ENCODE measurements around the gene FBXO31.

The FBXO31 gene

DNA sequence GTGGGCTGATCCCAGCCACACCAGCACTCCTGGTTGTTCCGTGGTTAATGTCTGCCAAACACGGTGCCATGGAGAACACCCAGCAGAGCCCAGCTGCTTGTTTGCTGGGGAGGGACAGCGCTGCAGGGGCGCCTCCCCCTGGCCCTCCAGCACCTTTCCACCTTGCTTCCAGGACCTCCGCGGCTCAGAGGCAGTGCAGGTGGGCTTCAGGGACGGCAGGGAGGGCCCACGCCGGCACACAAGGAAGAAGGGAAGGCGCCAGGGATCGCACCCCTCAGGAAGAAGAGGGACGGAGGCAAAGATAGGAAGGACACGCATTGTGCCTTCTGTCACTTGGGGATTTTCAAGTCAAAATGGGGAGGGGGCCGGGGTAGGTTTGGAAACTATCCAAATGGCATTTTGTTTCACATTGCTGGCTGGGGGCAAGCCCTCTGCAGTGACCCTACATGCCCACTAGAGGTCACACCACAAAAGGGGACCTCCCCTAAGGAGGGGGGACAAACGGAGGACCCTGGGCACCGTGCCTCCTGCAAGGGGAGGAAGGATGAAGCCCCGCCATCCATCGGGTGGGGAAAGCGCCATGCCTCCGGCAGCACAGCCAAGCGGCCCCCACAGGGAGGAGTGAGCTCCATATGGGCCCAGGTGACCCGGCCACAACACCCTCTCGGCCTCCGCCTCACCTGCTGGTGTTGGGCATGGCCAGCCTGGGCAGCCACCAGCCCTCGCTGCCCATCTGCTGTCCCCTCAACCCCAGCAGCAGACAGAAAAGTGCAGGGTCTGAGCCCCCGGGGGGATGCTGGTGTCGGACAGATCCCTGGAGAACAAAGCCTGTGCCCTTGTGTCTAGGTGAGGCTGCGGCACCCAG, 58.9 kb downstream of the FBXO31 start:
- peaks cover under 1% of the 10 kb centered on the region for H3K36me3 ChIP-seq (ENCODE audit: control insufficient read depth, low read depth, low read length)
- H3K4me1 ChIP-seq (ENCODE audit: control insufficient read depth, low read depth, low read length) = peaks cover 3% of the 10 kb centered on the region
- H3K27me3 ChIP-seq (ENCODE audit: control insufficient read depth, insufficient read depth, low read length) = no peaks in the 10 kb centered on the region
- no peaks in the 10 kb centered on the region for H3K9me3 ChIP-seq (ENCODE audit: control insufficient read depth, low read depth, low read length)
- no peak overlapping the region for H3K9ac ChIP-seq (ENCODE audit: low read length)
- H3K27ac ChIP-seq (ENCODE audit: low read length) = no peak overlapping the region
- no peak overlapping the region for H3K4me3 ChIP-seq (ENCODE audit: low read length)

DNA sequence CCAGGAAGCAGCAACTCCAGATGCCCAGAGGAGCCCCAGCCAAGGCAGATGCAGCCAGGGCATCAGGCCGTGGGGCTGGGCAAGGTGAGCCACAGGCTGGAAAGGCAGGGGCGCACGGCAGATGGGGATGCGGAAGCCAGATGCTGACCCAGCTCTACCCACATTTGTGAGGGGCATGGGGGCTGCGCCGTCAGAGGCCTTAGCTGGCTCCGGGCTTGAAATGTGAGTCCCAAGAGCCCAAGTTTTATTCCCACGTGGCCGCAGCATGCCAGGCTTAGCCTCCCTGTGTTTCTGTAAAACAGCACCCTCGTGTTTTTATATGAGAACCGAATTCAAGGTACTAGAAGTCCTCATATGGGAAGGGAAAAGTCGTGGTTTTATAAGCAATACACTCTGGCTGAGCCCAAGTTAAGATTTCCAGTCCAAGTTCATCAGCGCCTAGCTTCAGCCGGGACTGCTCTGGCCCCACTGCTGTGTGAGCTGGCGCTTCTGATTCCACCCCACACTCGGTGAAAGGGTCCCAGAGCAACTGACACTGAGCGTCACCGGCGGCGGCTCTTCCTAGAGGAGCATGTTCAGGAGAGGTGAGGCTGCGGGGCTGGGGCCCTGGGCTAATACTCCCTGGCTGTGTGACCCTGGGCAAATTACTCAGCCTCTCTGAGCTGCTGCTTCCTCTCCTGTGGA, 59.7 kb downstream of the FBXO31 start:
- Histone ChIP-seq H3K36me3 (ENCODE audit: control insufficient read depth, low read depth, low read length) (no peaks in the 10 kb centered on the region), H3K9ac (ENCODE audit: low read length) (no peak overlapping the region), H3K9me3 (ENCODE audit: control insufficient read depth, low read depth, low read length) (no peaks in the 10 kb centered on the region), H3K27me3 (ENCODE audit: control insufficient read depth, insufficient read depth, low read length) (no peaks in the 10 kb centered on the region), H3K27ac (ENCODE audit: low read length) (no peak overlapping the region), H3K4me3 (ENCODE audit: low read length) (no peak overlapping the region), H3K4me1 (ENCODE audit: control insufficient read depth, low read depth, low read length) (peaks cover 3% of the 10 kb centered on the region)

DNA sequence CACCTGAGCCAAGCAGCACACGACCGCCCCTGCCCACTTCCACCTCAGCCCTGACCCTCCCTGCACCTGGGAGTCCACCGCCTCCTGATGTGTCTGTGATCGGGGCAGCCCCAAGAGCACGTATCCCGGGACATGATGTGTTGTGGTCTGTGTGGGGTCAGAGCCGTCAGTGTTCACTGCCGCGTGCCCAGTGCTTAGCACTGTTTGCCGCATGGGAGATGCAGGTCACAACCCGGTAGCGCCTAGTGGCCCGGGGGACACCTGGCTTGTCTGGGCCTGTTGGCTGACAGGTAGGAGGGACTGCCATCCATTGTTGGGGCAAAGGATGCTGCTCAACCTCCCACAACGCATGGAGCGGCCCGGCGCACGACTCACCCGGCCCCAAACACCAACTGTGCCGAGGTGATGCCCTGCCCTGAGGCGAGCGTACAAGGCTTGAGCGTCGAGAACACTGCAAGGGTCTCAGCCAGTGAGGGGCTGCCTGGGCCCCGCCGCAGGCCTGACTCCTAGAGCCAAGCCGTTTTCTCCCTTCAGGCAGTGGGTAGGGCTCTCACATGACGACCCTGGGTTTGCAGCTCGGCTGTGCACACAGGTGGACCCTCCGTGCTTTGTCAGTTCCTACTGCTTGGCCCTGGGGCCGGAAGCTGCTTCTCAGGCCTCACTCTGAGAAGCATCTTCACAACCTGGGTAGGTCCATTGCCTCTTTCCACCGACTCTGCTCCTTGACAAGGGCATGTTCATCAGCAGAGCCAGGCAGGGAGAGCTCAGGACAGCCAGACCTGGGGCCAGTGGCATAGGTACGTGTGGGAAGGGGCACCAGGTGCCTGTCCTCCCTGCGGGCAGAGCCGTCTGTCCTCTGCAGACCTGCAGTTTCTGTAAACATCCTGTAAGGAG, 60.5 kb downstream of the FBXO31 start:
- Histone ChIP-seq H3K36me3 (ENCODE audit: control insufficient read depth, low read depth, low read length) (no peaks in the 10 kb centered on the region), H3K4me3 (ENCODE audit: low read length) (no peak overlapping the region), H3K9me3 (ENCODE audit: control insufficient read depth, low read depth, low read length) (no peaks in the 10 kb centered on the region), H3K9ac (ENCODE audit: low read length) (no peak overlapping the region), H3K27ac (ENCODE audit: low read length) (no peak overlapping the region), H3K27me3 (ENCODE audit: control insufficient read depth, insufficient read depth, low read length) (no peaks in the 10 kb centered on the region), H3K4me1 (ENCODE audit: control insufficient read depth, low read depth, low read length) (peaks cover 6% of the 10 kb centered on the region)

DNA sequence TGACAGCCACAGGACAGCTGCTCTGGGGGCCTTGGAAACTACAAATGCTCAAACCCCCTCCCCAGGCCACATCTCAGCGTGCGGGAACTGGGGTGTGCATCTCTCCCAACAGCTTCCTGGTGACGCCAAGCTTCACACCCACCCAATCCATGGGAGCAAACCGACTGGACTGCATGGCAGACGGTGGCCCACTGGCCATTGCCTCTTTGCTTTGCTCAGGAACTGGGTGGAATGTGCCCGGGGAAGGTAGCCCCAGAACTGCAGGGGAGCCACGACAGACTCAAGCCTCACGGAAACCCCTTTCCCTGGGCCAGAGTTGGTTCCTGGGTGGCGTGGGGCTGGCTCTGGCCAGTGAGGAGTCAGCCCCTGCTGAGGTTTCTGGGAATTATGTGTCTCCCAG, 61.2 kb downstream of the FBXO31 start:
- no peaks in the 10 kb centered on the region for H3K9me3 ChIP-seq (ENCODE audit: control insufficient read depth, low read depth, low read length)
- H3K9ac ChIP-seq (ENCODE audit: low read length) = no peak overlapping the region
- no peak overlapping the region for H3K27ac ChIP-seq (ENCODE audit: low read length)
- H3K4me3 ChIP-seq (ENCODE audit: low read length) = no peak overlapping the region
- H3K27me3 ChIP-seq (ENCODE audit: control insufficient read depth, insufficient read depth, low read length) = no peaks in the 10 kb centered on the region
- no peaks in the 10 kb centered on the region for H3K36me3 ChIP-seq (ENCODE audit: control insufficient read depth, low read depth, low read length)
- H3K4me1 ChIP-seq (ENCODE audit: control insufficient read depth, low read depth, low read length) = peaks cover 6% of the 10 kb centered on the region

DNA sequence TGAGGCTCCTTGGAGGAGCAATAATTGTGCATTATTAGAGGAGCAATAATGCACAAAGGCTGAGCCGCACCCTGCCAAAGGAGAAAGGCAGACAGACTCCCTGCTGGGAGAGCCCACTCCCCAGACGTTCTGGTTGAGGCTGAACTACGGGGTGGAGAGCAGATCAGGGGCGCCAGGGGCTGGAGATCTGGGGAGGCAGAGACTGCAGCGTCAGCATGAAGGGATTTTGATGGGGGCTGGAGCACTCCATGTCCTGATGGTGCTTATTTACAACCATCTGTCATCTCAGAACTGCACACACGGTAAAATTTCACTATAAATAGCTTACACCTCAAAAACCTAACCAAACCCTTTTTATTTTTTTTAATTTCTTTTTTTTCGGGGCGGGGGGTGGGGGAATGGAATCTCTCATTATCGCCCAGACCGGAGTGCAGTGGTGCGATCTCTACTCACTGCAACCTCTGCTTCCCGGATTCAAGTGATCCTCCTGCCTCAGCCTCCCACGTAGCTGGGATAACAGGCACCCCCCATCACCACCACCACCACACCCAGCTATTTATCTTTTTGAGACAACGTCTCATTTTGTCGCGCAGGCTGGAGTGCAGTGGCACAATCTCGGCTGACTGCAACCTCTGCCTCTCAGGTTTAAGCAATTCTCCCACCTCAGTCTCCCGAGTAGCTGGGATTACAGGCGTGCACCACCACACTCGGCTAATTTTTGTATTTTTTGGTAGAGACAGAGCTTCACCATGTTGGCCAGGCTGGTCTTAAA, 62.1 kb downstream of the FBXO31 start:
- Histone ChIP-seq H3K27ac (ENCODE audit: low read length) (no peak overlapping the region), H3K9ac (ENCODE audit: low read length) (no peak overlapping the region)

DNA sequence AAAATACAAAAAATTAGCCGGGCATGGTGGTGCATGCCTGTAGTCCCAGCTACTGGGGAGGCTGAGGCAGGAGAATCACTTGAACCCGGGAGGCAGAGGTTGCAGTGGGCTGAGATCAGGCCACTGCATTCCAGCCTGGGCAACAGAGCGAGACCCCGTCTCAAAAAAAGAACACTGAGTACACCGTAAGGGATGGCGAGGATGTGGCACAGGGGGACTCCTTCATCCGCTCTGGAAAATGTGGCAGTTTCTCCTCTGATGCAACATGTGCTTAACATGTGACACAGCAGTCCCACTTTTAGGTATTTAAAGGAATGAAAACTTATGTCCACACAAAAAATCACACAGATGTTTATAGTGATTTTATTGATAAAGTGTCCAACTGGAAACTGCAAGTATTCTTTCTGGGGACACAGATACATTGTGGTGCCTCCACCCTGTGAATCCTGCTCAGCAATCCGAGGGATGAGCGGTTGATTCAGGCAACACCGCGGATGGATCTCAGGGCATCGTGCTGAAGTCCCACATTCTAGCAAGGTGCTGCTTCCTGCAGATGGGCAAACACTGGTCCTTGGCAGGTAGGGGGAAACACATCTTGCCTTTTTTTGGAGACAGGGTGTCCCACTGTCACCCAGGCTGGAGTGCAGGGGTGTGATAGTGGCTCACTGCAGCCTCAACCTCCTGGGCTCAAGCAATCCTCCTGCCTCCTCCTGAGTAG, 62.9 kb downstream of the FBXO31 start:
- H3K4me1 ChIP-seq (ENCODE audit: control insufficient read depth, low read depth, low read length) = peaks cover 6% of the 10 kb centered on the region
- no peaks in the 10 kb centered on the region for H3K27me3 ChIP-seq (ENCODE audit: control insufficient read depth, insufficient read depth, low read length)
- no peak overlapping the region for H3K4me3 ChIP-seq (ENCODE audit: low read length)
- H3K27ac ChIP-seq (ENCODE audit: low read length) = no peak overlapping the region
- H3K36me3 ChIP-seq (ENCODE audit: control insufficient read depth, low read depth, low read length) = no peaks in the 10 kb centered on the region
- no peaks in the 10 kb centered on the region for H3K9me3 ChIP-seq (ENCODE audit: control insufficient read depth, low read depth, low read length)
- no peak overlapping the region for H3K9ac ChIP-seq (ENCODE audit: low read length)

More for the DNA sequence above, 62.1 kb downstream of the FBXO31 start:
- Histone ChIP-seq H3K27me3 (ENCODE audit: control insufficient read depth, insufficient read depth, low read length) (no peaks in the 10 kb centered on the region), H3K4me1 (ENCODE audit: control insufficient read depth, low read depth, low read length) (peaks cover 6% of the 10 kb centered on the region), H3K4me3 (ENCODE audit: low read length) (no peak overlapping the region), H3K9me3 (ENCODE audit: control insufficient read depth, low read depth, low read length) (no peaks in the 10 kb centered on the region), H3K36me3 (ENCODE audit: control insufficient read depth, low read depth, low read length) (no peaks in the 10 kb centered on the region)

DNA sequence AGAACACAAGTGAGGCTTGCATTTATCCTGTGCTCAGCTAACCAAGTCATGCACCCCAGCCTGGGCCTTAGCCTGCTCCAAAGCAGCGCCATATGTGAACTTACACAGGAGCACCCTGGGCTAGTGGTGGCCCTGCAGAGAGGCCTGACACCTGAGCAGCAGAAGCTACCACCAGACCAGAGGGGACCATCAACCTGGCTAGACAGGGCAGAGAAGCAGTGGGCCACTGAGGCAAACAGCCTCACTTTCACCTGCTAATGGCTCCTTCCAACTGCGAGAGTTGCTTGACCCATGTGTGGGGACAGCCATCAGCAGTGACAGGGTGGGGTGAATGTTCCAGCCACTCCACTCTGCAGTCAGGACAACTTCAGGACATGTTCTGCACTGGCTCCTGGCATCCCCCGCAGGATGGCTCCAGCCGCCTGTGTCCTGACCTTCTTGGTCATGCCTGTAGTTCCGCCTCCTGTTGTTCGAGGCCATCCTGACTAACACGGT, 63.5 kb downstream of the FBXO31 start:
- Histone ChIP-seq H3K4me3 (ENCODE audit: low read length) (no peak overlapping the region), H3K27me3 (ENCODE audit: control insufficient read depth, insufficient read depth, low read length) (no peaks in the 10 kb centered on the region), H3K27ac (ENCODE audit: low read length) (no peak overlapping the region), H3K9me3 (ENCODE audit: control insufficient read depth, low read depth, low read length) (no peaks in the 10 kb centered on the region), H3K36me3 (ENCODE audit: control insufficient read depth, low read depth, low read length) (no peaks in the 10 kb centered on the region), H3K4me1 (ENCODE audit: control insufficient read depth, low read depth, low read length) (peaks cover 6% of the 10 kb centered on the region), H3K9ac (ENCODE audit: low read length) (no peak overlapping the region)

DNA sequence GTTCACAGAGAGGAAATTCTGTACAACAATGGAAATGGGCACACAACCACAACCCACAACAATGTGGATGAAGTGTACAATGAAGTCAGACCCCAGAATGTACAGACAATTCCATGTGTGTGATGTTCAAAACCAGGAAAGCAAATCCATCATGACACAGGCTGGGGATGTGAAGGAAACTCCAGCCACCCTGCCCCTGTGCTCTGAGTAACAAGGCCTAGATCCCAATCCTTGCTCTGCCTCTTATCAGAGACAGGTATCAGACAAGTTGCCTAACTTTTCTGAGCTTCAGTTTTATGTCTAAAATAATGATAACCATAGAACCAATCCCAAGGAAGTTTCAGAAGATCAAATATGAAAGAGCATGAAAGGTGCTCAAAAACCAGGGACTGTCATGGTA, 64.6 kb downstream of the FBXO31 start:
- Histone ChIP-seq H3K36me3 (ENCODE audit: control insufficient read depth, low read depth, low read length) (no peaks in the 10 kb centered on the region), H3K27me3 (ENCODE audit: control insufficient read depth, insufficient read depth, low read length) (no peaks in the 10 kb centered on the region), H3K4me1 (ENCODE audit: control insufficient read depth, low read depth, low read length) (peaks cover 4% of the 10 kb centered on the region), H3K9me3 (ENCODE audit: control insufficient read depth, low read depth, low read length) (no peaks in the 10 kb centered on the region), H3K4me3 (ENCODE audit: low read length) (no peak overlapping the region), H3K9ac (ENCODE audit: low read length) (no peak overlapping the region), H3K27ac (ENCODE audit: low read length) (no peak overlapping the region)

DNA sequence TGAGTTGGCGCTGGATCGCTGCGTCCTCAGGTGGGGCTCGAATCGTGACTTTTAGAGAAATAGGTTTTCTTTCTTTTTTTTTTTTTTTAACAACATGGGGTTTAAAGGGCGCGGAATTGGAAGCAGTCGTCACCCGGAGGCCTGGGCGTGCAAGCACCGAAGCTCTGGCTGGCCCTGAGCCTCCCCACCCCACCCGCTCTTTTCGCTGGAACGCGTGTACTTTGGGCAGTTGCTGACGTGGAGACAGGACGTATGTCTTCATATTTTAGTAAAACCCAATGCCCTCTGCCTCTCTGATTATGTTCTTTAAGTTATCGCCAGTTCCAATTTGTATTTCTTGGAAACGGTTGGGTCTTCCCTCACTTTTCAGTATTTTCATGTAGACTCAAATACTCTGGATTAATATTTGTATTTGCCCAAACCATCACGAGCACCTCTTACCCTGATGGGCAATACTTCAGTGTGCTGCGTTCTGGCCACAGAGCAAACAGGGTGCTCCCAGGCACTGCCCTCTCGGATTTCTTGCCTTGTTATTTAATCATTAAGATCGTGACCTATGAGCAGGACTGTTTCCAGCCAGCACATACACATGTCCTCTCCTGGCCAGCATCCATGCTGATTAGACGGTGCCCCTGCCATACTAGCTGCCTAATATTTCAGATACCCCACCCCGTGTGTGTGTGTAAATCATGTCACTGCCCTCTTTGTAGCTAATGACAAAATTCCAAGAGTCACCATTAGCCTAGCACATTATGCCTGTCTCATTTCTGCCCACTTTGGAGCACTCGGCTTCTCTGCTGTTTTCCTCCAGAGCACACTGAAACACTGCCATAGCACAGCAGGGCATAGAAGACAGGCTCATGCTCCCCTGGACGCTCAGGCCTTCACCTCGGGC, 65.6 kb downstream of the FBXO31 start:
- peak overlapping the region; percentile 94 for H3K4me3 ChIP-seq (ENCODE audit: low read length)
- H3K4me1 ChIP-seq (ENCODE audit: control insufficient read depth, low read depth, low read length) = peaks cover 4% of the 10 kb centered on the region
- H3K9ac ChIP-seq (ENCODE audit: low read length) = peak overlapping the region; percentile 97
- no peaks in the 10 kb centered on the region for H3K36me3 ChIP-seq (ENCODE audit: control insufficient read depth, low read depth, low read length)
- no peaks in the 10 kb centered on the region for H3K27me3 ChIP-seq (ENCODE audit: control insufficient read depth, insufficient read depth, low read length)
- H3K9me3 ChIP-seq (ENCODE audit: control insufficient read depth, low read depth, low read length) = no peaks in the 10 kb centered on the region
- peak overlapping the region; percentile 79 for H3K27ac ChIP-seq (ENCODE audit: low read length)
